ENCODE measurements around the gene RIMBP3C.
"Not testable (repeated sequence)": the region's sequence is repeated elsewhere in the genome, so short reads cannot be mapped to it uniquely, and the experiment has no call there.

Gene RIMBP3C

GRCh38 chr22:21531525-21531924, 19.7 kb downstream of the RIMBP3C start:
- DNase-seq (ENCODE audit: low read depth, low spot score): not testable (repeated sequence)

DNA sequence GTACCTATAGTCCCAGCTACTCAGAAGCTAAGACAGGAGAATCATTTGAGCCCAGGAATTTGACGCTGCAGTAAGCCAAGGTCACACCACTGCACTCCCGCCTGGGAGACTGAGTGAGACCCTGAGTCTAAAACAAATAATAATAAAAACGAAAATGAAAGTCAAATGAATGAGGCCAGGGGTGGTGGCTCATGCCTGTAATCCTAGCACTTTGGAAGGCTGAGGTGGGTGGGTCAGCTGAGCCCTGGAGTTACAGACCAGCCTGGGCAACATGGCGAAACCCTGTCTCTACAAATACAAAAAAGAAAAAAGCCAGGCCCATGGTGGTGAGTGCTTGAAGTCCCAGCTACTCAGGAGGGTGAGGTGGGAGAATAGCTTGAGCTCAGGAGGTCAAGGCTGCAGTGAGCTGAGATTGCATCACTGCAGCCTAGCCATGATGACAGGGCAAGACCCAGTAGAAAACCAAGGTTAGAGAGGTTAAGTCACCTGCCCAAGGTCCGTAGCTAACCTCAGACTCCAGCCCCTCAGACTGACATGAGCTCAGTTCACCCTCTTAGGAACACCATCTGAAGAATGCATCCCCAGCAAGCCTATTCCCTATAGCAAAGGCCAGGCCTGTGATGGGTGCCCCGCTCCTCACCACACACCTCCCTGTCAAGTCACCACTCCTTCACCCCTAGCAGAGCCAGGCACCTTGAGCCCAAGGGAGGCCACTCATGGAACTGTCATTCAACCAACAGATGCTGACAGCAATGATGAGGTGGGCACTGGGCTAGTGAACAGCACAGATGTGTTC, 24.4 kb downstream of the RIMBP3C start:
- DNase-seq (ENCODE audit: low read depth, low spot score): not testable (repeated sequence)

- DNase-seq (ENCODE audit: low read depth, low spot score): not testable (repeated sequence)
Measured at GRCh38 chr22:21516970-21517764, 34.1 kb downstream of the RIMBP3C start.

GRCh38 chr22:21516522-21516921, 34.7 kb downstream of the RIMBP3C start:
- not testable (repeated sequence) for DNase-seq (ENCODE audit: low read depth, low spot score)

- not testable (repeated sequence) for DNase-seq (ENCODE audit: low read depth, low spot score)
Measured at GRCh38 chr22:21515234-21515633, 36.0 kb downstream of the RIMBP3C start.

GRCh38 chr22:21514117-21514516, 37.1 kb downstream of the RIMBP3C start:
- DNase-seq (ENCODE audit: low read depth, low spot score): not testable (repeated sequence)

DNA sequence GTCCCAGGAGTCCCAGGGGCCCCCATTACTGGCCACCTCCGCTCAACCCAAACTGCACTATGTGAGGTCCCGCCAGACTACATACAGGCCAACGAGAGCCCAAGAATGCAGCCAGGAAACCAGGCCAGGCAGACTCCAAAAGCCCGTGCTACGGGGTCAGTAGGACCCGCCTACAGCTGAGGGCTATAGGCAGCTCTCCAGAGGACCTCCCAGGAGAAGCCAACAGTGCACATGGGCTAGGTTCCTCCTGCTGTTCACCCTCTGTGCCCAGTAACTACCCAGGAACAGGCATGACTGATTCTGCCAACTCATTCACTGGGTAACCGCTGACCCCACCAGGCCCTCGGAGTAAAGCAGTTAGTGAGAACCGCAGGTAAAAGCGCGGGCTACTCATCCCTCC, 39.2 kb downstream of the RIMBP3C start:
- not testable (repeated sequence) for DNase-seq (ENCODE audit: low read depth, low spot score)

DNA sequence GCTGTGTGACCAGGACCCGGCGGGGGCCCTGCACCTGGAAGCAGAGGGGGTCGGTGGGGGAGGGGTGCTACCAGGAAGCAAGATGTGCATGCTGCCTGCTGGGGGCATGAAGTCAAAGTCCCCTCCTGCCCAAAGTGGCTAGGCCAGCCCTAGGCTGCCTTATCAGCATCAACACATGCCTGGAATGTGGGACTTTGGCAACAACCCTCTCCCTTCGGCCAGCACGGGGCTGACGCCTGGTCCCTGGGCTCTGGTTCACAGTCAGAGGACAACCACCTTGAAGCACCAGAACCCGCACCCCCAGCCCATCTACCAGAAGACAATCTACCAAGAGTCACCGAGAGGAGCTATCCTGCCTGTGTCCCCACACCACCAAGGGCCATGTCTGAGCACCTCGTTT, 40.9 kb downstream of the RIMBP3C start:
- not testable (repeated sequence) for DNase-seq (ENCODE audit: low read depth, low spot score)

DNA sequence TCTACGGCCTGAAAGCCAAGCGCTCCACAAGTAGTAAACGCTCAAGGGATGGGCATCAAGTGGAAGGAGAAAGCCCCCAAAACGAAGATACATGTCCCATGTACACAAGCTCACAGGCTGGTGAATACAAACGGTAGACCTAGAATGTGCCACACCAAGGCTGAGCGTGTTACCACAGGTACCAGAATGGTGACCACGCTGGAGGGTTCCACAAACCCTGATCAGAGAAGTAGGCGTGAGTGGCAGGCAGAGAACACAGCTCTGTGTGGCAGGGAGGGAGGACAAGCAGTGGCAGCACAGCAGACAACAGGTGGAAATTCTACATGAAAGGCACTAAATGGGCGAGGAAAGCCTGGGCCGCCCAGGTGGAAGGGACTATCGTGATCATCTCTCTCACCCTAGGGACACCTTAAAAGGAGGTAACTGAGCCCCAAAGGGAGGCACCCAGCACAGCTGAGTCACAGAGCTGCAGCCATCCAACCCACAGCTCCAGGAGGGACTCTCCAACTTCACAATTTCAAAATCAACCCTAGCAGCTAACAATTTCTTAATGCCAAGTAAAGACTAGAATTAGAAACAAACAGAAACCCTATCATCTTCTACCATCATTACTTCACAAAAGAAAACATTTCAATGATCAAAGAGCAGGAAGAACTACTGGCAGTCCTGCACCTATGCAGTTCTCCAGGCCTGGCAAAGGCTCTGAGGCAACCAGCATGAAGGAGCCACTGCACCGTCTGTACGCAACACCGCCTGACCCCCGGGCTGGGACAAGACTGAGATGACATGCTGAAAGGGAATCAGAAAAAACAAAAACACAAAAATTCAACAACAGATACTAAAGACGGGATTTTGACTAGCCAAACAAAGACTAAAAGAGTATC, 51.4 kb downstream of the RIMBP3C start:
- not testable (repeated sequence) for DNase-seq (ENCODE audit: low read depth, low spot score)

- not testable (repeated sequence) for DNase-seq (ENCODE audit: low read depth, low spot score)
Measured at GRCh38 chr22:21498489-21498888, 52.8 kb downstream of the RIMBP3C start.

GRCh38 chr22:21497984-21498383, 53.3 kb downstream of the RIMBP3C start:
- DNase-seq (ENCODE audit: low read depth, low spot score): not testable (repeated sequence)
